ENCODE results near the gene MAST4.

The MAST4 gene

GRCh38 chr5:67164856-67165525, 568.8 kb downstream of the MAST4 start:
- in situ Hi-C loops (cut with HindIII; ENCODE audit: low sequenced_read_pairs), result loop anchor here (5.0 to 25.0 kb wide), 2 partner anchors 47 to 853 kb away; no protein-coding TSS in a partner anchor

- in situ Hi-C loops (cut with HindIII; ENCODE audit: low sequenced_read_pairs), result loop anchor here (25.0 kb wide), 1 partner anchor 853 kb away; no protein-coding TSS in a partner anchor
Observed at GRCh38 chr5:67165526-67166459, 569.6 kb downstream of the MAST4 start.

GRCh38 chr5:67166460-67167285, 570.5 kb downstream of the MAST4 start:
- in situ Hi-C loops (cut with HindIII; ENCODE audit: low sequenced_read_pairs), result loop anchor here (25.0 kb wide), 1 partner anchor 854 kb away; no protein-coding TSS in a partner anchor

- in situ Hi-C loops (cut with HindIII; ENCODE audit: low sequenced_read_pairs), result loop anchor here (25.0 kb wide), 1 partner anchor 856 kb away; no protein-coding TSS in a partner anchor
Observed at GRCh38 chr5:67168069-67168468, 571.9 kb downstream of the MAST4 start.

GRCh38 chr5:67170767-67171166, 574.6 kb downstream of the MAST4 start:
- in situ Hi-C loops (cut with HindIII; ENCODE audit: low sequenced_read_pairs), result loop anchor here (25.0 kb wide), 1 partner anchor 858 kb away; no protein-coding TSS in a partner anchor

- in situ Hi-C loops (cut with HindIII; ENCODE audit: low sequenced_read_pairs), result loop anchor here (25.0 kb wide), 1 partner anchor 861 kb away; no protein-coding TSS in a partner anchor
Observed at GRCh38 chr5:67173351-67173750, 577.2 kb downstream of the MAST4 start.

- in situ Hi-C loops (cut with HindIII; ENCODE audit: low sequenced_read_pairs), result loop anchor here (25.0 kb wide), 1 partner anchor 862 kb away; no protein-coding TSS in a partner anchor
Observed at GRCh38 chr5:67173959-67174358, 577.8 kb downstream of the MAST4 start.

- in situ Hi-C loops (cut with HindIII; ENCODE audit: low sequenced_read_pairs), result no loop called here
Observed at GRCh38 chr5:67176936-67177335, 580.7 kb downstream of the MAST4 start.

GRCh38 chr5:67178085-67178484, 581.9 kb downstream of the MAST4 start:
- in situ Hi-C loops (cut with HindIII; ENCODE audit: low sequenced_read_pairs), result no loop called here

- in situ Hi-C loops (cut with HindIII; ENCODE audit: low sequenced_read_pairs), result no loop called here
Observed at GRCh38 chr5:67178966-67179365, 582.8 kb downstream of the MAST4 start.

GRCh38 chr5:67179697-67180361, 583.6 kb downstream of the MAST4 start:
- in situ Hi-C loops (cut with HindIII; ENCODE audit: low sequenced_read_pairs), result no loop called here

- in situ Hi-C loops (cut with HindIII; ENCODE audit: low sequenced_read_pairs), result no loop called here
Observed at GRCh38 chr5:67181648-67182221, 585.5 kb downstream of the MAST4 start.

GRCh38 chr5:67182301-67182790, 586.2 kb downstream of the MAST4 start:
- in situ Hi-C loops (cut with HindIII; ENCODE audit: low sequenced_read_pairs), result no loop called here

- in situ Hi-C loops (cut with HindIII; ENCODE audit: low sequenced_read_pairs), result no loop called here
Observed at GRCh38 chr5:67183859-67184258, 587.7 kb downstream of the MAST4 start.

GRCh38 chr5:67187006-67187715, 591.0 kb downstream of the MAST4 start:
- in situ Hi-C loops (cut with HindIII; ENCODE audit: low sequenced_read_pairs), result no loop called here

GRCh38 chr5:67188274-67189078, 592.3 kb downstream of the MAST4 start:
- in situ Hi-C loops (cut with HindIII; ENCODE audit: low sequenced_read_pairs), result no loop called here

GRCh38 chr5:67189079-67189354, 592.8 kb downstream of the MAST4 start:
- in situ Hi-C loops (cut with HindIII; ENCODE audit: low sequenced_read_pairs), result no loop called here

- in situ Hi-C loops (cut with HindIII; ENCODE audit: low sequenced_read_pairs), result no loop called here
Observed at GRCh38 chr5:67189931-67190330, 593.7 kb downstream of the MAST4 start.
